ENCODE data around the gene OGG1.

The OGG1 gene

GRCh38 chr3:9731206-9732079, 18.3 kb upstream of the OGG1 start, which contains the start of gene BRPF1 (continued):
- 0 out of 2 replicates have a peak, but pooled peaks have one; percentile 19 for TF ChIP-seq ZNF26 (tag by site-specific recombination; IDR thresholded peaks at IDR 0.05)
- peak; percentile 86 for TF ChIP-seq ZBTB8A (tag by site-specific recombination; IDR thresholded peaks at IDR 0.05)
- TF ChIP-seq ZBTB17 (tag by site-specific recombination; IDR thresholded peaks at IDR 0.05) = peak; percentile 93
- TF ChIP-seq ZNF292 (tag by site-specific recombination; IDR thresholded peaks at IDR 0.05; ENCODE audit: borderline replicate concordance, low read depth) = no peak
- TF ChIP-seq ZNF2 (tag by site-specific recombination; IDR thresholded peaks at IDR 0.05) = peak; percentile 94
- TF ChIP-seq ZNF785 (tag by site-specific recombination; IDR thresholded peaks at IDR 0.05) = peak; percentile 96
- TF ChIP-seq ZNF629 (tag by site-specific recombination; IDR thresholded peaks at IDR 0.05) = peak; percentile 93
- no peak for TF ChIP-seq BCL11A (tag by site-specific recombination; IDR thresholded peaks at IDR 0.05; ENCODE audit: low read depth)
- peak; percentile 96 for TF ChIP-seq YY2 (tag by site-specific recombination; IDR thresholded peaks at IDR 0.05)
- peak; percentile 56; the same call in 1 of the 2 replicates for TF ChIP-seq MYNN (tag by site-specific recombination; IDR thresholded peaks at IDR 0.05; ENCODE audit: borderline replicate concordance)
- TF ChIP-seq FEZF1 (tag by site-specific recombination; IDR thresholded peaks at IDR 0.05) = no peak; the same call in 1 of the 2 replicates
- TF ChIP-seq ZNF324 (tag by site-specific recombination; IDR thresholded peaks at IDR 0.05) = peak; percentile 99
- TF ChIP-seq, protein P1, sequence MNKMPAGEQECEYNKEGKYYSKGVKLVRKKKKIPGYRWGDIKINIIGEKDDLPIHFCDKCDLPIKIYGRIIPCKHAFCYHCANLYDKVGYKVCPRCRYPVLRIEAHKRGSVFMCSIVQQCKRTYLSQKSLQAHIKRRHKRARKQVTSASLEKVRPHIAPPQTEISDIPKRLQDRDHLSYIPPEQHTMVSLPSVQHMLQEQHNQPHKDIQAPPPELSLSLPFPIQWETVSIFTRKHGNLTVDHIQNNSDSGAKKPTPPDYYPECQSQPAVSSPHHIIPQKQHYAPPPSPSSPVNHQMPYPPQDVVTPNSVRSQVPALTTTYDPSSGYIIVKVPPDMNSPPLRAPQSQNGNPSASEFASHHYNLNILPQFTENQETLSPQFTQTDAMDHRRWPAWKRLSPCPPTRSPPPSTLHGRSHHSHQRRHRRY (tag by site-specific recombination; IDR thresholded peaks at IDR 0.05) = no peak
- no peak; the same call in 1 of the 2 replicates for TF ChIP-seq ZFP37 (tag by site-specific recombination; IDR thresholded peaks at IDR 0.05)
- no peak; the same call in 1 of the 2 replicates for TF ChIP-seq ZNF37A (tag by site-specific recombination; IDR thresholded peaks at IDR 0.05)
- TF ChIP-seq ZNF830 (tag by site-specific recombination; IDR thresholded peaks at IDR 0.05; ENCODE audit: low read depth) = no peak
- peak; percentile 93 for TF ChIP-seq ZSCAN23 (tag by site-specific recombination; IDR thresholded peaks at IDR 0.05)
- TF ChIP-seq ZBTB21 (tag by site-specific recombination; IDR thresholded peaks at IDR 0.05) = peak; percentile 77
- TF ChIP-seq ZIC2 (tag by site-specific recombination; IDR thresholded peaks at IDR 0.05) = peak; percentile 81
- TF ChIP-seq KLF9 (tag by site-specific recombination; IDR thresholded peaks at IDR 0.05; ENCODE audit: low read depth) = peak; percentile 98
- peak; percentile 65; the same call in 1 of the 2 replicates for TF ChIP-seq ZNF558 (tag by site-specific recombination; IDR thresholded peaks at IDR 0.05)
- TF ChIP-seq ZNF10 (tag by site-specific recombination; IDR thresholded peaks at IDR 0.05) = peak; percentile 83
- peak; percentile 99 for TF ChIP-seq ZNF639 (tag by site-specific recombination; IDR thresholded peaks at IDR 0.05)
- TF ChIP-seq OSR2 (tag by site-specific recombination; IDR thresholded peaks at IDR 0.05) = peak; percentile 84
- no peak; the same call in 1 of the 2 replicates for TF ChIP-seq ZNF174 (tag by site-specific recombination; IDR thresholded peaks at IDR 0.05)
- no peak for TF ChIP-seq ZNF514 (tag by site-specific recombination; IDR thresholded peaks at IDR 0.05)
- TF ChIP-seq SP7 (tag by site-specific recombination; IDR thresholded peaks at IDR 0.05) = peak; percentile 96
- TF ChIP-seq ZSCAN18 (tag by site-specific recombination; IDR thresholded peaks at IDR 0.05) = peak; percentile 59; the same call in 1 of the 2 replicates
- 0 out of 2 replicates have a peak, but pooled peaks have one; percentile 65 for TF ChIP-seq REPIN1 (tag by site-specific recombination; IDR thresholded peaks at IDR 0.05; ENCODE audit: low read depth)
- TF ChIP-seq, protein P2, sequence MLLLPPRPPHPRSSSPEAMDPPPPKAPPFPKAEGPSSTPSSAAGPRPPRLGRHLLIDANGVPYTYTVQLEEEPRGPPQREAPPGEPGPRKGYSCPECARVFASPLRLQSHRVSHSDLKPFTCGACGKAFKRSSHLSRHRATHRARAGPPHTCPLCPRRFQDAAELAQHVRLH (tag by site-specific recombination; IDR thresholded peaks at IDR 0.05) = peak; percentile 96
- peak; percentile 87 for TF ChIP-seq ZNF776 (tag by site-specific recombination; IDR thresholded peaks at IDR 0.05; ENCODE audit: borderline replicate concordance)
- TF ChIP-seq, protein P3, sequence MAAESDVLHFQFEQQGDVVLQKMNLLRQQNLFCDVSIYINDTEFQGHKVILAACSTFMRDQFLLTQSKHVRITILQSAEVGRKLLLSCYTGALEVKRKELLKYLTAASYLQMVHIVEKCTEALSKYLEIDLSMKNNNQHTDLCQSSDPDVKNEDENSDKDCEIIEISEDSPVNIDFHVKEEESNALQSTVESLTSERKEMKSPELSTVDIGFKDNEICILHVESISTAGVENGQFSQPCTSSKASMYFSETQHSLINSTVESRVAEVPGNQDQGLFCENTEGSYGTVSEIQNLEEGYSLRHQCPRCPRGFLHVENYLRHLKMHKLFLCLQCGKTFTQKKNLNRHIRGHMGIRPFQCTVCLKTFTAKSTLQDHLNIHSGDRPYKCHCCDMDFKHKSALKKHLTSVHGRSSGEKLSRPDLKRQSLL (tag by site-specific recombination; IDR thresholded peaks at IDR 0.05) = peak; percentile 80

All from HEK293 (cell line).